Kidney (tissue), 14 donors: ENCODE results near the gene OTOP1. TPM values are rescaled to one million over a fixed set of nuclear protein-coding genes. Genes with fewer than 3 reads are reported as not detected.
A peak's percentile ranks its signal among the peaks of the same experiment; 100 is the strongest.
"Not testable (repeated sequence)": the region's sequence is repeated elsewhere in the genome, so short reads cannot be mapped to it uniquely, and the experiment has no call there.

ENCODE experiments used
- DNase-seq, 5 donors: peaks; one replicate each; pipeline ENCODE4 v3.0.0-alpha.2; 2013 to 2020
- FAIRE-seq: peaks from 2 replicates; lab custom pipeline; 2012; peaks lifted over from hg19 to GRCh38; lab: Jason Lieb, UNC
- H3K27ac ChIP-seq, 2 donors: one replicate each; pipeline ENCODE4 v1.7.0; 2013; ENCODE audit warnings: low read depth in 2 of 2, low read length in 2 of 2, inconsistent platforms in 1 of 2
- H3K27me3 ChIP-seq: one replicate; pipeline ENCODE4 v1.7.1; 2013; ENCODE audit warnings: low read length, inconsistent platforms; ENCODE audit not compliant: control insufficient read depth, insufficient read depth
- H3K36me3 ChIP-seq, 3 donors: one replicate each; pipeline versions ENCODE4 v1.7.0 to v1.7.1; 2013; ENCODE audit warnings: low read length in 3 of 3, control low read depth in 1 of 3, inconsistent platforms in 1 of 3; ENCODE audit not compliant: insufficient read depth in 3 of 3, control insufficient read depth in 2 of 3
- H3K4me1 ChIP-seq, 3 donors: one replicate each; pipeline versions ENCODE4 v1.7.0 to v1.7.1; 2013; ENCODE audit warnings: low read length in 3 of 3, inconsistent platforms in 1 of 3, low read depth in 1 of 3; ENCODE audit not compliant: control insufficient read depth in 2 of 3, insufficient read depth in 2 of 3
- H3K4me3 ChIP-seq, 3 donors: one replicate each; pipeline versions ENCODE4 v1.7.0 to v1.8.1; 2013; ENCODE audit warnings: low read length in 3 of 3, control low read depth in 1 of 3, inconsistent platforms in 1 of 3
- H3K9ac ChIP-seq, 3 donors: one replicate each; pipeline versions ENCODE4 v1.7.0 to v1.7.1; 2013; ENCODE audit warnings: low read length in 3 of 3, control low read depth in 1 of 3, inconsistent platforms in 1 of 3
- H3K9me3 ChIP-seq, 3 donors: one replicate each; pipeline versions ENCODE4 v1.7.0 to v1.7.1; 2013; ENCODE audit warnings: low read length in 3 of 3, control low read depth in 1 of 3, inconsistent platforms in 1 of 3; ENCODE audit not compliant: control insufficient read depth in 2 of 3, insufficient read depth in 1 of 3
- CTCF ChIP-seq: IDR thresholded peaks from 3 replicates; pipeline ENCODE4 v1.5.1; 2012; ENCODE audit warnings: mild to moderate bottlenecking, moderate library complexity, borderline replicate concordance; ENCODE audit not compliant: insufficient read depth; ENCODE audit errors: extremely low read depth
- intact Hi-C: fragments of 100-400 bp; cut with DNase I; formaldehyde crosslinking; loops from one replicate; pipeline ENCODE4 v1.11.1; 2022
- polyA plus RNA-seq: library from polyadenylated mRNA; stranded (reverse); fragments of 350-450 nt; fragmentation: Illumina TruSeq; extraction: RNeasy Lipid Tissue Mini Kit (QIAGEN cat#74804); gene quantifications from one replicate; pipeline ENCODE4 v1.2.3, GENCODE V29; 2014; ENCODE audit warnings: low read depth, low replicate concordance; ENCODE audit not compliant: insufficient read depth
- total RNA-seq: library from RNA; stranded (reverse); fragmentation: NEBNext Ultra II Directional; extraction: Animal tissue kit (Norgen Biotek cat#: 25700); gene quantifications from one replicate; pipeline ENCODE4 v1.2.1, GENCODE V29; 2021
- donor health status: control.
- donor health status: control.
- donor health status: control.
- donor health status: control.
- donor health status: control.
- donor health status: DM: yes; HTN: yes; CAD: no.
- donor health status: Normal renal cell carcinoma (clear cell type).

OTOP1 gene
- total and polyA plus RNA-seq, 2 donors from 2014 or later, result not detected

DNA sequence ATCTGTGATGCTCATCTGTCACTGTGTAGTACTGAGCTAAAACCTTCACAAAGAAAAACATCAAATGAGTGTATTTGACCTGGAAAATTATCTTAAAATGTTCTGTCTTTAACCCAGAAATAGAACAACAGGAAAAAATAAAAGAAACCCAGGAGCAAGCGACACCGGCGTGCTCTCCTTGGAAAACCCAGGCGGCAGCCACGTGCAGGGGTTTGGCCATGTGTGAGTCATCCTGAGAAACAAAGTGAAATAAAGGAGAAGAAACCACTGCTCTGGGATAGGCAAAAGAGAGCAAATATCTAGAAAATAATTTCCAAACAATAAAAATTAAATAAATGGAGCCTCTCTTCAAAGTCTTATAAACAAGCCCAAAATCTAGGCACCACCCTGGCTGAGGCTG is 41.3 kb upstream of the OTOP1 start:
- Histone ChIP-seq H3K27me3 (no peaks in the 10 kb centered on the region), H3K9me3 (no peaks in the 10 kb centered on the region), H3K9ac (no peak overlapping the region), H3K27ac (no peak overlapping the region), H3K4me3 (no peak overlapping the region), H3K36me3 (peaks cover 0 to 4% (median 2%) of the 10 kb centered on the region in 3 donors), H3K4me1 (no peaks in the 10 kb centered on the region)
- DNase-seq, result no peak
- no peak for TF ChIP-seq CTCF
- intact Hi-C loops, result no loop called here
- no peak for FAIRE-seq

DNA sequence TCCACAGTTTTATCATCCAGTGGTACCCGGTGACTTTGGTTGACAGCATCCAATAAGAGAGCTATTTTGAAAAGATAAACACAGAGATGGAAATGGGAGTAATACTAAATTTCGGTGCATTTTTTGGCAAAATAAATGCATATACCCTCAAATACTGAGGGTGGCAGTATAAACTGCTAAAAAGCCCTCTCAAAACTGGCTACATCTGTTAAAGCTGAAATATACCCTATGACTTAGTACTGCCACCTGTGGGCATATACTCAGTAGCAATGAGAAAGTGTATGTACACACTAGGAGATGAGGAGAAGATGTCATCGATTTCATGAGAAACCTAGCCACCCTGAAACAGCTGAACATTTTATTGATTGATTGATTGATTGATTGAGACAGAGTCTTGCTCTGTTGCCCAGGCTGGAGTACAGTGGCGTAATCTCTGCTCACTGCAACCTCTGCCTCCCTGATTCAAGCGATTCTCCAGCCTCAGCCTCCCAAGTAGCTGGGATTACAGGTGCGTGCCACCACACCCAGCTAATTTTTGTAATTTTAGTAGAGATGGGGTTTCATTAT is 33.5 kb upstream of the OTOP1 start:
- no peaks in the 10 kb centered on the region for H3K36me3 ChIP-seq
- intact Hi-C loops, result no loop called here
- H3K27ac ChIP-seq, result no peak overlapping the region
- H3K9me3 ChIP-seq, result no peaks in the 10 kb centered on the region
- FAIRE-seq (no peak), DNase-seq (peak in 2 of 5 donors; percentile 5 to 34)
- TF ChIP-seq CTCF, result peak; percentile 13
- peaks cover 0 to 5% (median 0%) of the 10 kb centered on the region in 3 donors for H3K4me1 ChIP-seq
- no peak overlapping the region for H3K4me3 ChIP-seq
- no peaks in the 10 kb centered on the region for H3K27me3 ChIP-seq
- no peak overlapping the region for H3K9ac ChIP-seq

- H3K9ac ChIP-seq, result no peak overlapping the region
- no peak for TF ChIP-seq CTCF
- peaks cover 0 to 5% (median 0%) of the 10 kb centered on the region in 3 donors for H3K4me1 ChIP-seq
- DNase-seq (peak in 2 of 5 donors; percentile 20 to 42), FAIRE-seq (no peak)
- no peak overlapping the region for H3K4me3 ChIP-seq
- intact Hi-C loops, result loop anchor here (5.0 kb wide), 1 partner anchor 78 kb away; no protein-coding TSS in a partner anchor
- no peaks in the 10 kb centered on the region for H3K9me3 ChIP-seq
- no peak overlapping the region for H3K27ac ChIP-seq
- no peaks in the 10 kb centered on the region for H3K27me3 ChIP-seq
- H3K36me3 ChIP-seq, result no peaks in the 10 kb centered on the region
These were observed 32.9 kb upstream of the OTOP1 start for GRCh38 chr4:4259484-4260100.

GRCh38 chr4:4257705-4258104 is 31.0 kb upstream of the OTOP1 start:
- not testable (repeated sequence) for H3K4me1 ChIP-seq, H3K9me3 ChIP-seq, H3K27ac ChIP-seq, H3K9ac ChIP-seq, H3K36me3 ChIP-seq, FAIRE-seq, H3K27me3 ChIP-seq, DNase-seq, H3K4me3 ChIP-seq
- intact Hi-C loops, result loop anchor here (5.0 kb wide), 1 partner anchor 80 kb away; no protein-coding TSS in a partner anchor
